Germinal center (tissue), 1 donor: ENCODE data around the gene POLR3GL.
A peak's percentile ranks its signal among the peaks of the same experiment; 100 is the strongest.
"Not testable (repeated sequence)": the region's sequence is repeated elsewhere in the genome, so short reads cannot be mapped to it uniquely, and the experiment has no call there.

ENCODE experiments used
- DNase-seq: peaks from one replicate; pipeline ENCODE4 v3.0.0; 2012; ENCODE audit warnings: mixed read lengths, low spot score

Gene POLR3GL

GRCh38 chr1:145964328-145965118 is at the start of gene POLR3GL, which contains the start of gene ANKRD34A:
Gene POLR3GL, plus strand, starts transcription at chr1:145964690. Its CDS starts 10,176 bp downstream, at chr1:145974866.
Gene ANKRD34A, minus strand, starts transcription at chr1:145964575. Its CDS starts 2,816 bp downstream, at chr1:145961759.
- peak; percentile 92 for DNase-seq

DNA sequence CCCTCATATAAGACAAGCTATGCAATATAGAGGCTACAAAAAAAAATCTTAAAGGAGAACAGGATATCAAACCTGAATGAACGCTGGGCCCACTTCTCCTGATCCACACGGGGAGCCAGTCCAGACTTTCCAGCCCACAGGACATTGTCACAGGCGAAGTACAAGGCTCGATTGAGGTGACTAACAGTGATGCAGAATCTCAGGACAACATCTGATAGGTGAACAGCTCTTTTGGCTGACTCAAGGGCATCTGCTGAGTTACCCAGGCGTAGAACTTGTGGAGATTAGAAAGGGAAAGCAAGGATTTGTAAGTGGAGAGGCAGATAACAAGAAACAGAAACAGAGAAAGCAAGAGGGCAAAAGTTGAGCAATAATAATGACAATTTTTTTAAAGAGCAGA is 47.7 kb upstream of the POLR3GL start:
- no peak for DNase-seq

DNA sequence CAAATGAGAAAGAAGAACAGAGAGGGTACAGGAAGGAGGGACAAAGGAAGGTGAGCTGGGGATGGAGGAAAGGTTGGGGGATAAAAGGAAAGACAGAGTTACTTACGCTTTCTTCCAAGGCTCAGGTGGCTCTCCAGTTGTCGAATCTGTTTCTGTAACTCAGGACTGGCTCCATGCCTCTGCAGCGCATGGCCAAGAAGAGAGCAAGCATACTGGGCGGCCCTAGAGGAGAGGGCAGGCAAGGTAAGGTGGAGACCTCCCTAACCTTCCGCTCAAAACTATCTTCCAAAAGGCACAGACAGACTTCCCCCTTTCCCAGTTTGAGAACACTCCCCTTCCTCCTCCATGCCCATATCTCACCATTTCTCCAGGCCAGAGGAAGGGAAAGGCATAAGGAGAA is 46.9 kb upstream of the POLR3GL start:
- no peak for DNase-seq

DNA sequence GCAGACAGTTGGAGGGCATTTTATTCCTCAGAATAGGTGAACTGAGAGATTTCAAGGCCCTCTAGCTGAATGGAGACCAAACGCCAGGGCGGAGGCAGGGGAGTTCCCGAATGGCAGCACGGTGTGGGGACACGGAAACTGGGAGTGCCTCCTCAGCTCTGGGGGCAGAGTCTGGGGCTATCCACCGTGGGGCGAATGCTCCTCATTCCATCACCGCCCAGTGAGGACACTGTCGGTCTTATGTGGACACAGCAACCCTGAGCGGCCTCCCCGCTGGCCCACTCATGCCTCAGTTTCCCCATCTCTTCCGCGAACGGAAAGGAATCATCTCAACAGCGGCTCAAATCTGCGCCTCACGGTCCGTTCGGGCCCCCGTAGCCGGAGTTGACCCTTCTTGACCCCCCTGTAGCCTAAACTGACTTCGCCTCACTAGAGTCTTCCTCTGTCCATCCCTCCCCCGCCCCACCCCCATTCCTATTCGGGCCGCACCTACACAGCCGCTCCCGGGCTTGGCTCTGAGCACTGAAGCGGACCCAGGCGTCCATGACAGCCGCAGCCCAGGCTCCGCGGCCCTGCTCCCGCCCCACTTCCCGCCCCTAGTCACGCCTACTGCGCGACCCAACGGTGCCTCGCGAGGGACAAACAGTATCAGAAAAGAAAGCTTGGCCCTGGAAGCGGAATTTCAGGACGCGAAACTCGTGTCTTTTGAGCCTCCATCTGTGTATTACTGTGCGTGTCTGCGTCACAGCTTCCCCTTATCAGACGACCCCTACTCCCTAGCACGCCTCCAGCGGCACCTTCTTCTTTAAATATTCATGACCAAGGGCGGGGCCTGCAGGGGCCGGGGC is 46.1 kb upstream of the POLR3GL start, which contains the start of gene PEX11B:
TSS of gene PEX11B (minus strand) at position 574 of the 848 bp plus-strand sequence. CDS start at position 545, 29 bp downstream.
- DNase-seq = peak; percentile 94

- DNase-seq = peak; percentile 23
Observed at GRCh38 chr1:145918992-145919939, 45.2 kb upstream of the POLR3GL start.

GRCh38 chr1:145920297-145920696 is 44.2 kb upstream of the POLR3GL start:
- DNase-seq = not testable (repeated sequence)

- no peak for DNase-seq
Observed at GRCh38 chr1:145922266-145922665, 42.2 kb upstream of the POLR3GL start.

DNA sequence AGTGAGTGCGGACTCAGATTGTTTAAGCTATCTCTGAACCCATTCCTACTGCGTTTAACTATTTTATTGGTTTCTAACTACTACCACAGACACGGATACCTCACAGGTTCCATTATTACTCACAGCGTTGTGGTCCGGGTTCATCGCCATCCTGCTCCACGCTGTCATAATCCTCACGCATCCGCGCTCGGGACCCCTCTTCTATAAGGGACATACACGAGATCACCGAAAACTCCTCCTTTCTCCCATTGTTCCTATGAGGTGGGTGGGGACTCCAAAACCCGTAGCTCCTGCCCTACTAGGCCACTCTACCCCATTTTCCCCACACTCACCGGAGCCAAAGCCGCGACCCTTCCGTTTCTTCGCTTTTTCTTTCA is 37.8 kb upstream of the POLR3GL start:
- DNase-seq = no peak

DNA sequence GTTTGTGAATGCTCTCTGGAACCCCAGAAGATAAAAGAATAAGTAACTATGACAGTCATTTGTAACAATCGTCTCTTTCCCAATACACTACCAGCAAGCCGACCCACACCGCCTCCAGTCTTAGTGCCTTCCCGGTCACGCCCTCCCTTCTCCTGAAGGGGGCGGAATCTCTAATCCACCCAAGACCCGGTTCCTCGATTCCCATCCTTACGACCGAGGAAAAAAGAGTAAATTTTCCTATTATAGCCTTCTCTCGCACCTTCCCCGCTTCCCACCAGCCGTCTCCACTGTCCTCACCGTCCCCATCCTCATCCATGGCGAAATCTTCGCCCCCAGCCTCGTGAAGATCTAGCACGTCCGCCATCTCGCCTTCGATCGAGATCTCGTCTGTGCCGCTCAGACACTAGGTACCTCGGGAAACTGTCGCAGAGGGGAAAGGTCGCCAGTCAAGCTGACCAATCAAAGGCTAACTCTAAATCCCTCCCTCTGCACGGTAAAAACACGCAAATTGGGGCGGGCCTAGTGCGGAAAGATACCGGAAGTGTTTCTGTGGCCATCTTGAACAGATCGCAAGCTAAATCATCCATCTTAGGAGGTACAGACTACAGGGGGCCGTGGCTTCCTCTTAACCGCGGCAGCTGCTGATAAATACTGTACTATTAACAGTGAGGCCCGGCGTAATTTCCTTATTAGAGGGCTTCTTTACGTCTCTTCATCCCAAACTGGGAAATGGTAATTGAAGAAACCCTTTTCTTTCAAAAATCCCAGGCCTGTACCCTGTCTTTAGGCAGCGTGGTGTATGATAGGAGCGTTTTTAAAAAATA is 37.2 kb upstream of the POLR3GL start, which contains the start of gene RBM8A:
TSS of gene RBM8A (minus strand) at position 422 of the 824 bp plus-strand sequence. CDS start at position 364, 58 bp downstream.
- DNase-seq = peak; percentile 90

DNA sequence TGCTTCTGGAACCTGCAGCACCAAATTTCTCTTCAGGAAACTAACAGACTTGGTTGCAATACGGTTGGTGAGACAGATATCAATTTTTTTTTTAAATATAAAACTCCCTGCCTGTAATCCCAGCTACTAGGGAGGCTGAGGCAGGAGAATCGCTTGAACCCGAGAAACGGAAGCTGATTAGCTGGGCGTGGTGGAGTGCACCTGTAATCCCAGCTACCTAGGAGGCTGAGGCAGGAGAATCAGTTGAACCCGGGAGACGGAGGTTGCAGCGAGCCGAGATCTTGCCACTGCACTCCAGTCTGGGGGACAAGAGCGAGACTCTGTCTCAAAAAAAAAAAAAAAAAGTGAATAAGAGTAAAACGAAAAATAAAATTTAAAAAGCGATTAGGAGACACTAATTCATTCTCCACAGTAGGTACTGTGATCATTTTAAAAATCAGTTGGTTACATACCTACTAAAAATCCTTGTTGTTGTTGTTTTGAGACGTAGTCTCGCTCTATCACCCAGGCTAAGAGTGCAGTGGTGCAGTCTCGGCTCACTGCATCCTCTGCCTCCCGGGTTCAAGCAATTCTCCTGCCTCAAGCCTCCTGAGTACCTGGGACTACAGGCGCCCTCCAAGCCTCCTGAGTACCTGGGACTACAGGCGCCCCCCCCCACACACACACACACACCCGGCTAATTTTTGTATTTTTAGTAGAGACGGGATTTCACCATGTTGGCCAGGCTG is 36.4 kb upstream of the POLR3GL start:
- no peak for DNase-seq

DNA sequence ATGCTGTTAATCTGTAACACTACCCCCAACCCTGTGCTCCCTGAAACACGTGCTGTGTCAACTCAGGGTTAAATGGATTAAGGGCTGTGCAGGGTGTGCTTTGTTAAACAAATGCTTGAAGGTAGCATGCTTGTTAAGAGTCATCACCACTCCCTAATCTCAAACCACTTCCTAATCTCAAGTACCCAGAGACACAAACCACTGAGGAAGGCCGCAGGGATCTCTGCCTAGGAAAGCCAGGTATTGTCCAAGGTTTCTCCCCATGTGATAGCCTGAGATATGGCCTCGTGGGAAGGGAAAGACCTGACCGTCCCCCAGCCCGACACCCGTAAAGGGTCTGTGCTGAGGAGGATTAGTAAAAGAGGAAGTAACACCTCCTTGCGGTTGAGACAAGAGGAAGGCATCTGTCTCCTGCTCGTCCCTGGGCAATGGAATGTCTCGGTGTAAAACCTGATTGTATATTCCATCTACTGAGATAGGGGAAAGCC is 31.9 kb upstream of the POLR3GL start:
- DNase-seq = not testable (repeated sequence)

DNA sequence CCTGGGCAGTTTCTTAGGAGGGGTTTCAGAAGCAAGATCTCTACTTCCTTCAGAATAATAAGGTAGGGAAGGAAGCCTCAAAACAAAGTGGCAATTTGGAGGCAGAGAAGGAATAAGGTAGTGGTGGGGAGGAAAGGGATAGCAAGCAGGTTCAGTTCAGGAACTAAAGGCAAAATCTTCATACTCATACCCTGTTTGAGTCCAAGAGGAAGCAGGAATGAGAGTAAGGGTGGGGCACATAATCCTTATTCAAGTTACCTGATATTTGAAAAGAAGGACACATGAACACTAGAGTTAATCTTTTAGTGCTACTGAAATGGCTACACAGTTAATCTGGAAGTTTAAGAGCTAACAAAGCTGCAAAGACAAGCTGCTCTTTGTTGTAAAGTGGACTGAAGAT is 28.8 kb upstream of the POLR3GL start:
- DNase-seq = no peak

GRCh38 chr1:145936247-145936646 is 28.2 kb upstream of the POLR3GL start:
- no peak for DNase-seq

GRCh38 chr1:145937436-145937835 is 27.1 kb upstream of the POLR3GL start:
- DNase-seq = no peak

- DNase-seq = no peak
Observed at GRCh38 chr1:145942405-145942804, 22.1 kb upstream of the POLR3GL start.

GRCh38 chr1:145942871-145943270 is 21.6 kb upstream of the POLR3GL start:
- DNase-seq = no peak

GRCh38 chr1:145944532-145944931 is 20.0 kb upstream of the POLR3GL start:
- DNase-seq = no peak

DNA sequence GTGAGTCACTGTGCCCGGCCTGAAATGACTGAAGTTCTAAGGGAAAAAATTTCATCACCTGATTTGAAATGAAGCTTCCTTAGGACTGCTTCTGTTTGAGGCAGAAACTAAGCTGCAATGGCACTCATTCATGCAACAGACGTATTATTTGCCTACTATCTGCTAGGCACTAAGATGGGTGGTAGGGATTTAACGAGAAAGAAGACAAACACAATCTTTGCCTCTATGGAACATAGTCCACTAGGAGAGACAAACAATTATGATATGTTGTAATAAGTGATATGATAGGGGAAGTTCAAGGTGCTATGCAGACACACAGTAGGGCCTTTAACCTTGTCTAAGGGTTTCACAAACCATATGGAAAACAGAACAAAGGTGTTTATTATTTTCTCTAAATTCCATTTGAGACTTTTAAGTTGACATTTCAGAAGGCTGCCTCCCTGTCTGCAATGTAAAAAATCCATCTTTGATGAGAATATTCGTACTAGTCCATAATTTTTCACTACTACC is 18.0 kb upstream of the POLR3GL start:
- DNase-seq = no peak

- no peak for DNase-seq
Observed at GRCh38 chr1:145947551-145947950, 16.9 kb upstream of the POLR3GL start.

GRCh38 chr1:145949219-145949618 is 15.3 kb upstream of the POLR3GL start:
- DNase-seq = no peak
